T-cell (primary cell): ENCODE measurements around the gene SPACA4. TPM values are rescaled to one million over a fixed set of nuclear protein-coding genes. Genes with fewer than 3 reads are reported as not detected.

Experiments used
- ATAC-seq, 4 experiments: fragments of 200-7000 bp in 3 of 4; fragments of 150-1000 bp in 1 of 4; cut with Tn5 transposase; replicated peaks in 1 of 4; 1 replicate in 3 of 4; 2 replicates in 1 of 4; pipeline ENCODE4 v1.10.0; 2021; ENCODE audit warnings: moderate library complexity in 3 of 4, mild to moderate bottlenecking in 2 of 4, moderate number of reproducible peaks in 1 of 4
- CTCF ChIA-PET, 2 donors: fragments of 300-600 bp; sonication (Branson Sonifier 250); formaldehyde crosslinking; loops; one replicate each; lab custom pipeline; 2022; ENCODE audit warnings: antibody characterized with exemption in 2 of 2; lab: Charles Lee
- POLR2A ChIA-PET, 2 donors: fragments of 300-600 bp; sonication (Branson Sonifier 250); formaldehyde crosslinking; loops; one replicate each; lab custom pipeline; 2022; ENCODE audit warnings: antibody characterized with exemption in 2 of 2; lab: Charles Lee
- DNase-seq, 35 experiments: peaks; one replicate each; pipeline versions ENCODE4 v3.0.0 to v3.0.0-alpha.2; 2013 to 2023
- H3K27ac ChIP-seq: one replicate; pipeline ENCODE4 v1.5.1; 2013; ENCODE audit warnings: low read length
- H3K27me3 ChIP-seq, 2 experiments: replicated peaks in 1 of 2; 1 replicate in 1 of 2; 2 replicates in 1 of 2; pipeline versions ENCODE4 v1.6.1 to v1.7.0; 2013; ENCODE audit warnings: low read length in 1 of 2, mixed read lengths in 1 of 2; ENCODE audit not compliant: control insufficient read depth in 2 of 2, insufficient read depth in 2 of 2; ENCODE audit errors: extremely low read depth in 1 of 2
- H3K36me3 ChIP-seq, 2 donors: 1 replicate in 1 of 2; 2 replicates in 1 of 2; pipeline versions ENCODE4 v1.6.1 to v1.7.0; 2013; ENCODE audit warnings: low read length in 1 of 2; ENCODE audit not compliant: control insufficient read depth in 2 of 2, insufficient read depth in 1 of 2; ENCODE audit errors: extremely low read depth in 1 of 2
- H3K4me1 ChIP-seq, 2 experiments: 1 replicate in 1 of 2; 2 replicates in 1 of 2; pipeline versions ENCODE4 v1.6.1 to v1.7.0; 2013; ENCODE audit warnings: low read length in 2 of 2, mixed read lengths in 1 of 2; ENCODE audit not compliant: insufficient read depth in 2 of 2, control insufficient read depth in 1 of 2; ENCODE audit errors: extremely low read depth in 1 of 2
- H3K4me3 ChIP-seq, 2 donors: 1 replicate in 1 of 2; 2 replicates in 1 of 2; pipeline versions ENCODE4 v1.5.1 to v1.7.0; 2013; ENCODE audit warnings: mild to moderate bottlenecking in 2 of 2, low read length in 1 of 2, moderate library complexity in 1 of 2; ENCODE audit not compliant: control insufficient read depth in 1 of 2; ENCODE audit errors: extremely low read depth in 1 of 2
- H3K9me3 ChIP-seq: 2 replicates; pipeline ENCODE4 v1.7.0; 2013
- H3K27ac Mint-ChIP-seq, 2 donors: one replicate each; pipeline ENCODE4 v1.8.0; 2020 to 2021; ENCODE audit warnings: mild to moderate bottlenecking in 2 of 2, mixed read lengths in 2 of 2
- H3K27me3 Mint-ChIP-seq, 2 donors: one replicate each; pipeline ENCODE4 v1.8.0; 2021 to 2022; ENCODE audit warnings: mixed read lengths in 2 of 2
- H3K36me3 Mint-ChIP-seq: one replicate; pipeline ENCODE4 v1.8.0; 2021; ENCODE audit warnings: mixed read lengths
- H3K4me1 Mint-ChIP-seq, 3 donors: one replicate each; pipeline ENCODE4 v1.8.0; 2020 to 2022; ENCODE audit warnings: mixed read lengths in 3 of 3, mild to moderate bottlenecking in 1 of 3
- H3K4me3 Mint-ChIP-seq, 3 donors: one replicate each; pipeline ENCODE4 v1.8.0; 2020 to 2022; ENCODE audit warnings: mild to moderate bottlenecking in 3 of 3, mixed read lengths in 3 of 3, moderate library complexity in 3 of 3
- H3K9me3 Mint-ChIP-seq, 3 donors: one replicate each; pipeline ENCODE4 v1.8.0; 2020 to 2022; ENCODE audit warnings: mixed read lengths in 3 of 3
- WGBS: methylation state at CpG from one replicate; pipeline ENCODE4 v1.1.5; 2013; ENCODE audit warnings: missing lambda C conversion rate; ENCODE audit not compliant: insufficient coverage; 5-methylcytosine and 5-hydroxymethylcytosine counted together
- total RNA-seq, 35 experiments: library from RNA in 6 of 35; stranded (reverse) in 6 of 35; fragments of 120-200 nt in 1 of 35; gene quantifications; one replicate each; pipeline versions ENCODE4 v1.2.1 to v1.2.4 and lab custom pipeline; 2013 to 2026

SPACA4 gene
- total RNA-seq, 5 donors from 2014 or later (not counting 1 experiment from before 2014, with no cell fraction given) = not detected

DNA sequence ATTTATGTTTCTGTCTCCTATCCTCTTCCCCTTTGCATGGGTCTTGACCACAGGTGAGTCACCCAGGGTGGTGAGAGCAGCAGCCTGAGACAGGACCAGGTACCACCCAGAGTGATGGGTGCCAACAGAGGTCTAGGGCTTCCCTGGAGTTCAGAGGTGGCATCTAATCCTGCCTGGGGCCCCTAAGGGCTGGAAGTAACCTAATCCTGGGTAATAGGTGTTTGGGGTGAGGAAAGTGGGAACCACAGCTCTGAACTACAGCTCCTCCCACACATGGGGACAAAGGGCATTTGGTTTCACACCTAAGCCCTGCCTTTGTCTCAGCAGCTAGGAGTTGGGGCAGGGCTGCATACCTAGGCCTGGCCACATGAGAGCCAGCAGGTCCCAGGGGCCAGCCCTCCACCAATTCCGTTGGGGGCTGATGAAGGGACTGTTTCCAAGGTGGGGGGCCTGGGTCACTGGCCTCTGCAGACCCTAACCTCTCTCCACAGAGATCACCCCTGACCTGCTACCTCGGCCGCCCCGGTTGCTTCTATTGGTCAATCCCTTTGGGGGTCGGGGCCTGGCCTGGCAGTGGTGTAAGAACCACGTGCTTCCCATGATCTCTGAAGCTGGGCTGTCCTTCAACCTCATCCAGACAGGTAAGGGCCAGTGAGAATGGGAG, 20.8 kb downstream of the SPACA4 start:
- Mint-ChIP-seq H3K36me3 (peaks cover 15% of the 10 kb centered on the region), H3K9me3 (no peaks in the 10 kb centered on the region), H3K27me3 (no peaks in the 10 kb centered on the region), H3K4me3 (no peak overlapping the region), H3K27ac (peak overlapping the region; percentile 55 to 65), H3K4me1 (peaks cover 32 to 50% (median 46%) of the 10 kb centered on the region in 3 donors)
- Histone ChIP-seq H3K36me3 (peaks cover 26 to 32% of the 10 kb centered on the region in 2 donors), H3K4me3 (no peak overlapping the region), H3K9me3 (no peaks in the 10 kb centered on the region), H3K27me3 (no peaks in the 10 kb centered on the region), H3K27ac (no peak overlapping the region), H3K4me1 (peaks cover 17 to 62% of the 10 kb centered on the region in 2 experiments)
- WGBS = no CpG with 5 or more reads among the region's 6 CpGs
- DNase-seq (peak in 1 of 35 experiments; percentile 36), ATAC-seq (peak in 2 of 4 experiments; percentile 12 to 42)
- CTCF ChIA-PET = interaction anchor here in 1 of 2 donors (0.5 kb wide), 1 partner anchor 299 kb away, joined by 7 read pairs; no protein-coding TSS in a partner anchor
- POLR2A ChIA-PET = no interaction called here

- 91% methylated on average over 8 of the region's 17 CpGs for WGBS
- peaks cover 36 to 52% (median 49%) of the 10 kb centered on the region in 3 donors for H3K4me1 Mint-ChIP-seq
- H3K9me3 Mint-ChIP-seq = no peaks in the 10 kb centered on the region
- Histone ChIP-seq H3K36me3 (peaks cover 26 to 37% of the 10 kb centered on the region in 2 donors), H3K27me3 (no peaks in the 10 kb centered on the region), H3K27ac (no peak overlapping the region), H3K9me3 (no peaks in the 10 kb centered on the region), H3K4me3 (no peak overlapping the region), H3K4me1 (peaks cover 17 to 62% of the 10 kb centered on the region in 2 experiments)
- DNase-seq (no peak), ATAC-seq (no peak)
- ChIA-PET POLR2A (no interaction called here), CTCF (no interaction called here)
- no peak overlapping the region for H3K4me3 Mint-ChIP-seq
- H3K36me3 Mint-ChIP-seq = peaks cover 16% of the 10 kb centered on the region
- H3K27me3 Mint-ChIP-seq = no peaks in the 10 kb centered on the region
- H3K27ac Mint-ChIP-seq = no peak overlapping the region
Measured at GRCh38 chr19:48627865-48628314, 21.3 kb downstream of the SPACA4 start.

GRCh38 chr19:48628486-48629296, 22.1 kb downstream of the SPACA4 start:
- no peak for DNase-seq
- 95% methylated on average over 26 of the region's 34 CpGs for WGBS
- Mint-ChIP-seq H3K27me3 (no peaks in the 10 kb centered on the region), H3K4me1 (peaks cover 34 to 52% (median 51%) of the 10 kb centered on the region in 3 donors), H3K4me3 (no peak overlapping the region), H3K9me3 (no peaks in the 10 kb centered on the region), H3K36me3 (peaks cover 13% of the 10 kb centered on the region), H3K27ac (no peak overlapping the region)
- Histone ChIP-seq H3K4me1 (peaks cover 14 to 62% of the 10 kb centered on the region in 2 experiments), H3K27me3 (no peaks in the 10 kb centered on the region), H3K36me3 (peaks cover 26 to 45% of the 10 kb centered on the region in 2 donors), H3K27ac (no peak overlapping the region), H3K9me3 (no peaks in the 10 kb centered on the region), H3K4me3 (no peak overlapping the region)
- no peak for ATAC-seq
- POLR2A ChIA-PET = no interaction called here
- CTCF ChIA-PET = no interaction called here

DNA sequence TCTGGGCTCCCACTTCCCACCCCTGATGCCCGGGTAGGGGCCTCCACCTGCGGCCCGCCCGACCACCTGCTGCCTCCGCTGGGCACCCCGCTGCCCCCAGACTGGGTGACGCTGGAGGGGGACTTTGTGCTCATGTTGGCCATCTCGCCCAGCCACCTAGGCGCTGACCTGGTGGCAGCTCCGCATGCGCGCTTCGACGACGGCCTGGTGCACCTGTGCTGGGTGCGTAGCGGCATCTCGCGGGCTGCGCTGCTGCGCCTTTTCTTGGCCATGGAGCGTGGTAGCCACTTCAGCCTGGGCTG, 22.7 kb downstream of the SPACA4 start:
- Mint-ChIP-seq H3K36me3 (peaks cover 10% of the 10 kb centered on the region), H3K27ac (no peak overlapping the region), H3K4me1 (peaks cover 34 to 51% (median 50%) of the 10 kb centered on the region in 3 donors), H3K4me3 (no peak overlapping the region), H3K9me3 (no peaks in the 10 kb centered on the region), H3K27me3 (no peaks in the 10 kb centered on the region)
- 98% methylated on average over 16 of the region's 22 CpGs for WGBS
- Histone ChIP-seq H3K27me3 (no peaks in the 10 kb centered on the region), H3K36me3 (peaks cover 26 to 45% of the 10 kb centered on the region in 2 donors), H3K4me3 (no peak overlapping the region), H3K9me3 (no peaks in the 10 kb centered on the region), H3K27ac (no peak overlapping the region), H3K4me1 (peaks cover 19 to 63% of the 10 kb centered on the region in 2 experiments)
- ChIA-PET CTCF (no interaction called here), POLR2A (no interaction called here)
- DNase-seq (no peak), ATAC-seq (no peak)

DNA sequence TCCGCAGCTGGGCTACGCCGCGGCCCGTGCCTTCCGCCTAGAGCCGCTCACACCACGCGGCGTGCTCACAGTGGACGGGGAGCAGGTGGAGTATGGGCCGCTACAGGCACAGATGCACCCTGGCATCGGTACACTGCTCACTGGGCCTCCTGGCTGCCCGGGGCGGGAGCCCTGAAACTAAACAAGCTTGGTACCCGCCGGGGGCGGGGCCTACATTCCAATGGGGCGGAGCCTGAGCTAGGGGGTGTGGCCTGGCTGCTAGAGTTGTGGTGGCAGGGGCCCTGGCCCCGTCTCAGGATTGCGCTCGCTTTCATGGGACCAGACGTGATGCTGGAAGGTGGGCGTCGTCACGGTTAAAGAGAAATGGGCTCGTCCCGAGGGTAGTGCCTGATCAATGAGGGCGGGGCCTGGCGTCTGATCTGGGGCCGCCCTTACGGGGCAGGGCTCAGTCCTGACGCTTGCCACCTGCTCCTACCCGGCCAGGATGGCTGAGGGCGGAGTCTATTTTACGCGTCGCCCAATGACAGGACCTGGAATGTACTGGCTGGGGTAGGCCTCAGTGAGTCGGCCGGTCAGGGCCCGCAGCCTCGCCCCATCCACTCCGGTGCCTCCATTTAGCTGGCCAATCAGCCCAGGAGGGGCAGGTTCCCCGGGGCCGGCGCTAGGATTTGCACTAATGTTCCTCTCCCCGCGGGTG, 23.2 kb downstream of the SPACA4 start:
- no peaks in the 10 kb centered on the region for H3K9me3 ChIP-seq
- Mint-ChIP-seq H3K27me3 (no peaks in the 10 kb centered on the region), H3K4me3 (no peak overlapping the region), H3K9me3 (no peaks in the 10 kb centered on the region), H3K27ac (no peak overlapping the region), H3K4me1 (peaks cover 35 to 53% (median 50%) of the 10 kb centered on the region in 3 donors), H3K36me3 (peaks cover 10% of the 10 kb centered on the region)
- H3K36me3 ChIP-seq = peaks cover 26 to 45% of the 10 kb centered on the region in 2 donors
- ChIA-PET CTCF (no interaction called here), POLR2A (no interaction called here)
- H3K4me1 ChIP-seq = peaks cover 17 to 63% of the 10 kb centered on the region in 2 experiments
- ATAC-seq (no peak), DNase-seq (no peak)
- no peak overlapping the region for H3K27ac ChIP-seq
- no peaks in the 10 kb centered on the region for H3K27me3 ChIP-seq
- 89% methylated on average over 48 of the region's 48 CpGs for WGBS
- H3K4me3 ChIP-seq = no peak overlapping the region
